Transverse colon (tissue), 4 donors: ENCODE data around the gene FOXC2. TPM values are rescaled to one million over a fixed set of nuclear protein-coding genes. Genes with fewer than 3 reads are reported as not detected.

ENCODE experiments used
- DNase-seq: peaks from one replicate; pipeline ENCODE4 v3.0.0-alpha.2; 2019
- H3K27ac ChIP-seq, 4 donors: fragments of 200-600 bp; sonication (generic); 2 replicates each; pipeline ENCODE4 v1.5.1; 2016 to 2018; ENCODE audit warnings: inconsistent platforms in 4 of 4
- H3K27me3 ChIP-seq: fragments of 200-600 bp; sonication (generic); 2 replicates; pipeline ENCODE4 v1.5.1; 2017; ENCODE audit warnings: inconsistent platforms
- H3K36me3 ChIP-seq, 4 donors: fragments of 200-600 bp; sonication (generic); 2 replicates each; pipeline ENCODE4 v1.5.1; 2017 to 2019; ENCODE audit warnings: inconsistent platforms in 4 of 4
- H3K4me1 ChIP-seq, 4 donors: fragments of 200-600 bp; sonication (generic); 2 replicates each; pipeline ENCODE4 v1.5.1; 2017 to 2020; ENCODE audit warnings: inconsistent platforms in 4 of 4
- H3K4me3 ChIP-seq, 4 donors: fragments of 200-600 bp; sonication (generic); 1 replicate in 1 of 4; 2 replicates in 3 of 4; pipeline versions ENCODE4 v1.5.1 to v1.6.1; 2017 to 2019; ENCODE audit warnings: inconsistent platforms in 4 of 4
- H3K9me3 ChIP-seq, 2 donors: fragments of 200-600 bp; sonication (generic); 2 replicates each; pipeline ENCODE4 v1.5.1; 2017 to 2019; ENCODE audit warnings: inconsistent platforms in 2 of 2
- CTCF ChIP-seq, 5 experiments: fragments of 200-600 bp in 3 of 5; fragments of 450-650 bp in 2 of 5; sonication (generic) in 3 of 5; IDR thresholded peaks; 1 replicate in 2 of 5; 2 replicates in 3 of 5; pipeline ENCODE4 v1.5.1; 2016 to 2017; ENCODE audit warnings: antibody characterized with exemption in 5 of 5, inconsistent platforms in 3 of 5, mild to moderate bottlenecking in 2 of 5, moderate library complexity in 1 of 5
- EP300 ChIP-seq: sonication (generic); formaldehyde crosslinking; IDR thresholded peaks from one replicate; pipeline ENCODE4 v1.6.1; 2017; ENCODE audit warnings: antibody characterized with exemption, low read depth
- POLR2A ChIP-seq: fragments of 450-650 bp; IDR thresholded peaks from one replicate; pipeline ENCODE4 v1.6.1; 2016; ENCODE audit warnings: antibody characterized with exemption, mild to moderate bottlenecking, moderate library complexity
- POLR2AphosphoS5 ChIP-seq, 3 donors: sonication (generic); formaldehyde crosslinking; IDR thresholded peaks; one replicate each; pipeline ENCODE4 v1.6.1; 2016; ENCODE audit warnings: antibody characterized with exemption in 3 of 3
- WGBS, 2 donors: methylation state at CpG; one replicate each; pipeline ENCODE4 v1.1.5; 2018; ENCODE audit warnings: low coverage in 1 of 2; 5-methylcytosine and 5-hydroxymethylcytosine counted together
- in situ Hi-C, 4 donors: fragments of 200-750 bp; cut with MboI; loops; one replicate each; pipeline versions ENCODE4 v1.15.0 to v1.15.1; 2017; ENCODE audit warnings: low sequenced_read_pairs in 3 of 4, low pct_ligation_motif_present in 1 of 4, low pct_unique_long_range_greater_than_20kb in 1 of 4
- intact Hi-C: fragments of 100-400 bp; cut with DNase I; formaldehyde crosslinking; loops from one replicate; pipeline ENCODE4 v1.15.1; 2023; ENCODE audit warnings: low total_unique reads
- total RNA-seq, 4 donors: library from RNA; depleted of rRNA; stranded (reverse); fragments of >200 nt; gene quantifications; one replicate each; pipeline ENCODE4 v1.1.0, GENCODE V29; 2016

The FOXC2 gene
- total RNA-seq, 4 donors from 2014 or later = 0.27 TPM; not detected in 3

- H3K4me3 ChIP-seq = no peak overlapping the region
- H3K9me3 ChIP-seq = no peaks in the 10 kb centered on the region
- no peak overlapping the region for H3K27ac ChIP-seq
- peaks cover 0 to 3% (median 3%) of the 10 kb centered on the region in 4 donors for H3K4me1 ChIP-seq
- no peaks in the 10 kb centered on the region for H3K27me3 ChIP-seq
- H3K36me3 ChIP-seq = peaks cover 0 to 9% (median 4%) of the 10 kb centered on the region in 4 donors
- intact Hi-C loops (no loop called here), in situ Hi-C loops (no loop called here)
- no peak for DNase-seq
- 76% methylated on average over 8 of the region's 8 CpGs; no CpG with 5 or more reads in 1 of the 2 donors for WGBS, 2 donors
- TF ChIP-seq EP300 (no peak), POLR2A (no peak), POLR2AphosphoS5 (IDR thresholded peaks at IDR 0.05) (no peak), CTCF (IDR thresholded peaks at IDR 0.05) (no peak)
These were observed 17.3 kb upstream of the FOXC2 start for GRCh38 chr16:86549076-86549892.

- 100% methylated on average over 3 of the region's 7 CpGs; no CpG with 5 or more reads in 1 of the 2 donors for WGBS, 2 donors
- in situ Hi-C loops (loop anchor here in 1 of 4 donors (10.0 to 25.0 kb wide), 2 partner anchors 525 to 737 kb away; no protein-coding TSS in a partner anchor), intact Hi-C loops (no loop called here)
- H3K27me3 ChIP-seq = no peaks in the 10 kb centered on the region
- no peak for DNase-seq
- H3K36me3 ChIP-seq = peaks cover 0 to 9% (median 4%) of the 10 kb centered on the region in 4 donors
- peaks cover 0 to 8% (median 7%) of the 10 kb centered on the region in 4 donors for H3K4me1 ChIP-seq
- no peak overlapping the region for H3K27ac ChIP-seq
- no peaks in the 10 kb centered on the region for H3K9me3 ChIP-seq
- H3K4me3 ChIP-seq = no peak overlapping the region
- TF ChIP-seq CTCF (IDR thresholded peaks at IDR 0.05) (no peak), EP300 (no peak), POLR2AphosphoS5 (IDR thresholded peaks at IDR 0.05) (no peak), POLR2A (no peak)
These were observed 16.8 kb upstream of the FOXC2 start for GRCh38 chr16:86549893-86550190.

GRCh38 chr16:86550281-86550680 lies 16.3 kb upstream of the FOXC2 start:
- Histone ChIP-seq H3K4me3 (no peak overlapping the region), H3K36me3 (peaks cover 0 to 9% (median 4%) of the 10 kb centered on the region in 4 donors), H3K27ac (no peak overlapping the region), H3K4me1 (peaks cover 0 to 10% (median 7%) of the 10 kb centered on the region in 4 donors), H3K9me3 (no peaks in the 10 kb centered on the region), H3K27me3 (no peaks in the 10 kb centered on the region)
- in situ Hi-C loops = loop anchor here in 1 of 4 donors (10.0 to 25.0 kb wide), 2 partner anchors 525 to 737 kb away; no protein-coding TSS in a partner anchor
- no peak for DNase-seq
- 99% methylated on average over 5 of the region's 5 CpGs; no CpG with 5 or more reads in 1 of the 2 donors for WGBS, 2 donors
- intact Hi-C loops = no loop called here
- TF ChIP-seq EP300 (no peak), POLR2AphosphoS5 (IDR thresholded peaks at IDR 0.05) (no peak), POLR2A (no peak), CTCF (IDR thresholded peaks at IDR 0.05) (no peak)

- Histone ChIP-seq H3K4me3 (no peak overlapping the region), H3K27me3 (peaks cover 8% of the 10 kb centered on the region), H3K36me3 (peaks cover 0 to 9% (median under 1%) of the 10 kb centered on the region in 4 donors), H3K4me1 (peaks cover 4 to 16% (median 12%) of the 10 kb centered on the region in 4 donors), H3K27ac (no peak overlapping the region), H3K9me3 (no peaks in the 10 kb centered on the region)
- TF ChIP-seq POLR2AphosphoS5 (IDR thresholded peaks at IDR 0.05) (no peak), EP300 (no peak), POLR2A (no peak), CTCF (IDR thresholded peaks at IDR 0.05) (no peak)
- WGBS, 2 donors = 97% methylated on average over 16 of the region's 22 CpGs; no CpG with 5 or more reads in 1 of the 2 donors
- in situ Hi-C loops = loop anchor here in 1 of 4 donors (10.0 to 25.0 kb wide), 2 partner anchors 521 to 734 kb away; no protein-coding TSS in a partner anchor
- DNase-seq = no peak
- intact Hi-C loops = no loop called here
These were observed 13.3 kb upstream of the FOXC2 start for GRCh38 chr16:86553356-86553755.
